ENCODE results near the gene VMP1.

DNA sequence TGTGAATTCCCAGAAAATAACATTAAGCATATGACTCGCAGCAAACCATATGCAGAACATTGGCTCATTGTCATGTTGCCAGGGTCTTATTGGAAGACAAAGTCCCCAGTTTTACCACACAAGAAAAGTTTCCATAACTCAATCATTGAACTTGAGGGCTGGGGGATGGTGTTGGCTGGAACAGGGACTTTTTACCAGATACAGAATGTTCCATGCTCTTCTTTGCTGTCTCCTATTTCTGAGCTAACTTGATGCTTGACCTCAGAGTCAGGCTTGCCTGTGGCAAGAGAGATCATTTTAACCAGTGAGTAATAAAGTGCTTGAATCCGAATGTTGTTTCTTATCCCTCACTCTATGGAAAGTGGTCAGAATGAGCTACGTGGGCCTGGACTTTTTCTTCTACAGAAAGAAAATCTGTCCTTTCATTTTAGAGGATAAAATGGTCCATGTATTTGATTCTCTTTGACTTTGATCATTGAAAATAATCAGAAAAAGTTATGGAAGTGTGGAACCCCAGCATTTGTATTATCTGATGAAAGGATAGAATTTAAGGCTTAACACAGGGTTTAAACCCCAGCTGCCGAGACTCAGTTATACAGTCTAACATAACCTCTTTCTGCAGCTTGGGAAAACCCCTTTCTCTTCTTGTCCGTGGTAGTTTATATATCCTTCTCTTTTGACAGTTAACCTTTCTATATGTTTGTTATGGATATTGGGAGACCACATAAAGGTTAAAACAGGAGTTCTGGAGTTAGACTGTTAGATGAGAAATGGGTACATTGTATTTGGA, 118.3 kb downstream of the VMP1 start:
- TF ChIP-seq, protein P1, sequence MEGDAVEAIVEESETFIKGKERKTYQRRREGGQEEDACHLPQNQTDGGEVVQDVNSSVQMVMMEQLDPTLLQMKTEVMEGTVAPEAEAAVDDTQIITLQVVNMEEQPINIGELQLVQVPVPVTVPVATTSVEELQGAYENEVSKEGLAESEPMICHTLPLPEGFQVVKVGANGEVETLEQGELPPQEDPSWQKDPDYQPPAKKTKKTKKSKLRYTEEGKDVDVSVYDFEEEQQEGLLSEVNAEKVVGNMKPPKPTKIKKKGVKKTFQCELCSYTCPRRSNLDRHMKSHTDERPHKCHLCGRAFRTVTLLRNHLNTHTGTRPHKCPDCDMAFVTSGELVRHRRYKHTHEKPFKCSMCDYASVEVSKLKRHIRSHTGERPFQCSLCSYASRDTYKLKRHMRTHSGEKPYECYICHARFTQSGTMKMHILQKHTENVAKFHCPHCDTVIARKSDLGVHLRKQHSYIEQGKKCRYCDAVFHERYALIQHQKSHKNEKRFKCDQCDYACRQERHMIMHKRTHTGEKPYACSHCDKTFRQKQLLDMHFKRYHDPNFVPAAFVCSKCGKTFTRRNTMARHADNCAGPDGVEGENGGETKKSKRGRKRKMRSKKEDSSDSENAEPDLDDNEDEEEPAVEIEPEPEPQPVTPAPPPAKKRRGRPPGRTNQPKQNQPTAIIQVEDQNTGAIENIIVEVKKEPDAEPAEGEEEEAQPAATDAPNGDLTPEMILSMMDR (IDR thresholded peaks at IDR 0.05; ENCODE audit: low read depth, low read length, missing input control): no peak
- TF ChIP-seq TAF1 (conservative IDR thresholded peaks at IDR 0.05): no peak
- peak; percentile 57 for TF ChIP-seq SP1 (IDR thresholded peaks at IDR 0.05)
- TF ChIP-seq, protein P2, sequence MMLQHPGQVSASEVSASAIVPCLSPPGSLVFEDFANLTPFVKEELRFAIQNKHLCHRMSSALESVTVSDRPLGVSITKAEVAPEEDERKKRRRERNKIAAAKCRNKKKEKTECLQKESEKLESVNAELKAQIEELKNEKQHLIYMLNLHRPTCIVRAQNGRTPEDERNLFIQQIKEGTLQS (IDR thresholded peaks at IDR 0.05): no peak
- no peak for TF ChIP-seq GABPA (IDR thresholded peaks at IDR 0.05 in 1 of 2, conservative IDR thresholded peaks at IDR 0.05 in 1 of 2)
- no peak for TF ChIP-seq EGR1 (IDR thresholded peaks at IDR 0.05; ENCODE audit: low read depth in 2 of 2)
- TF ChIP-seq, protein P3, sequence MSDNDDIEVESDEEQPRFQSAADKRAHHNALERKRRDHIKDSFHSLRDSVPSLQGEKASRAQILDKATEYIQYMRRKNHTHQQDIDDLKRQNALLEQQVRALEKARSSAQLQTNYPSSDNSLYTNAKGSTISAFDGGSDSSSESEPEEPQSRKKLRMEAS (IDR thresholded peaks at IDR 0.05): no peak
- TF ChIP-seq HNF4G (IDR thresholded peaks at IDR 0.05): no peak
- TF ChIP-seq JUND (IDR thresholded peaks at IDR 0.05): peak in 1 of 2 donors; percentile 18
- no peak for TF ChIP-seq FOXA1 (IDR thresholded peaks at IDR 0.05)
- TF ChIP-seq YY1 (IDR thresholded peaks at IDR 0.05): no peak
- no peak for TF ChIP-seq RAD21 (IDR thresholded peaks at IDR 0.05)

Measured in liver (tissue), 3 donors.